ENCODE results near the gene SUGCT.

The SUGCT gene

DNA sequence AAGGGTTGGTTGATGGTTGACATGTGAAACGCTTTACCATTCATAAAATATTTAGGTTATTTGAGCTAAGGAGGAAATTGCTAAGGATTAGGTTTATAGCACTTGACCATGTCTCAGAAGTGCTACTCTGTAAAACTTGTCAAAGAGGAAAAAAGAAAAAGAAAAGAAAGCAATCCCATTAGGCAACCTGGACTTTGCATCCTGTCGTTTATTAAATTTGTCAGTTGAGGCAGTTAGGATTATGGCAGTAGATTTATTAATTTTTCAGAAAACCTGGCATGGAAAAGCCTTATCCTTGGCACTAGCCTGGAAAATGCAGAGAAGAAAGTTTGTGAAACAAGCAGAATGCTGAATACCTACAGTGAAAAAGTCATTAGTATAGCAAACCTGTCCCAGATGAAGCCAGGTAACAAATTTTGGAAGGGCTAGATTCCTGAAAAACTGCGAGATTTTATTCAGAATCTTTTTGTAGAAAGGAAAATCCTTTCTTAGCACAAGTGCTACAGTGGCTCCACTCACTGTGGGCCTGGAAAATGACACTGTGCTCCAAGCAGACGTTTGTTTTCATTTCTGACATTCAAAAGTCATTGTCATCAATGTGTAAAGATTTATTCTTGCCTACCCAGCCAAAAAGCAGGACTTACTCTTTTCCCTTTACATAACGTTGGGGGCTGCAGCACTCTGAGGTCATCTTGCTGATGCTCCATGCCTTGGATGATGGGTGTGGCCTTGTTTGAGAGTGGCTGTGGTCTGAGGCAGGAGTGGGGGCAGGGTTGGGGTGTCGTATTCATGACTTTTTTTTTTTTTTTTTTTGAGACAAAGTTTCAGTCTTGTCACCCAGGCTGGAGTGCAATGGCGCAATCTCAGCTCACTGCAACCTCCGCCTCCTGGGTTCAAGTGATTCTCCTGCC is 664.9 kb downstream of the SUGCT start:
- H3K4me3 ChIP-seq (ENCODE audit: low read length) = no peak overlapping the region
- DNase-seq (ENCODE audit: low read depth, low spot score) = no peak

DNA sequence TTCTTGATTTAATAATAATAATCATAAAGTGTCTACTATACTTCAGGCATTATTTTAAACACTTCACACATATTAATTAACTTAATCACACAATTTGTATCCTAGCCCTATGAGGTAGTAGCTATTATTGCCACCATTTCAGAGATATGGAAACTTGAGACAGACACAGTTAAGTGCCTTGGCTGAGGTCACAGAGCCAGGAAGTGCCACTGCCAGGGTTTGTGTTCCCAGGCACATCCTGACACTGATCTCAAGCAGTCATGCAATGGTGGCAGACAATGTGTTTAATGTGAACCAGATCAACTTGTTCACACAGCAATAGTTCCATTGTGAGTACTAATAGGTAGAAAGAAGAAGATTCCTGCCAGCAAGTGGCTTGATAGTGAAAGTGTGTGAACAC is 666.0 kb downstream of the SUGCT start:
- no peak for DNase-seq (ENCODE audit: low read depth, low spot score)
- H3K4me3 ChIP-seq (ENCODE audit: low read length) = no peak overlapping the region

- no peak for DNase-seq (ENCODE audit: low read depth, low spot score)
- no peak overlapping the region for H3K4me3 ChIP-seq (ENCODE audit: low read length)
These were observed 667.7 kb downstream of the SUGCT start for GRCh38 chr7:40802497-40802896.

DNA sequence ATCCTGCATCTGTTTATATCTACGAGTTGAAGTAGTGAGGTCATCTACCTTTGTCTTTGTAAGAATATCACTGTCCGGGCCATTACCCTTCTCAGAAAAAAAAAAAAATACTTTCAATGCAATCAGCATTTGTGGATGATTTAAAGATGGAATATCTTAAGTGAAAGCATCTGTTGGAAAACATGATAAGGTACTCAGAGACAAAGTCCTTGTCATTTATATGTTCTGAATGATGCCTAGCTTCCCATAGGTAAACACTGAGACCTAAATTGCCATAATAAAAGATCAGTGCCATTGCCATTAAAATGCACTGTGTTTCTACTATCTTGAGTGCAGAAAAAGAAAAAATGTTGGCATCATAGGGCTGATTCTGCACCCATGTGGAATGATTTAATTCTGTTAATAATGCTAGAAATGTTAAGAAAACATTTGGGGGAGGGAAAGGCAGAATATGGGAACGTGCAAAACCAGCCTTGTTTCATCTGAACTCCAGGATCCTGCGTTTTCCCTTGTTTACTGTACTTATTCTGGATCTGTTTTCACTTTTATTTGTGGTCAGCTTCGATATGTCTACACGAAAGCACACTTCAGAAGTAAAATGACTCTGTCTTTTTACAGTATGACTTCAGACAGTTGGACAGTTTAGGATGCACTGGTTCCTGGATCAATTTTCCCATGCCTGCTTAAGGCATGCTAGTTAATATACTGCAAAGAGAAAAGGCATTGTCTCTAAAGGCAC is 669.8 kb downstream of the SUGCT start:
- DNase-seq (ENCODE audit: low read depth, low spot score) = no peak
- no peak overlapping the region for H3K4me3 ChIP-seq (ENCODE audit: low read length)

DNA sequence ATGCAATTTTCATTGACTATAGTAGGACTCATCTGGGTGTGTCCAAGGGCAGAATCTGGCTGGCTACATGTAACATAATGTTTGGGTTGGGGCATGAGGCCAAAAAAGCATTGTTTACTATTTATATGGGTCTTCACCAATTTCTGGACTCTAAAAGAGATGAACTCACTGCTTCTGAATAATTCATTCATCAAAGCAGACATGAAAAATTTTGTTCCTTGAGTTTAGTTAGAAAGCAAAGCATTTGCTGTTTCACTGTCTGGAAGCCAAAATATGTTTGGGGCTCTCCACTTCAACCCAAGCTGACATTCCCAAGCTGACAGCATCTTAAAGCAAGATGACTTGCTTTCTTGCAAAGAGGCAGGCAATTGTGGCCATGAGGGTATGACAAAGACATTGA is 670.6 kb downstream of the SUGCT start:
- no peak for DNase-seq (ENCODE audit: low read depth, low spot score)
- H3K4me3 ChIP-seq (ENCODE audit: low read length) = no peak overlapping the region

GRCh38 chr7:40808378-40808942 is 673.7 kb downstream of the SUGCT start:
- H3K4me3 ChIP-seq (ENCODE audit: low read length) = no peak overlapping the region
- no peak for DNase-seq (ENCODE audit: low read depth, low spot score)

DNA sequence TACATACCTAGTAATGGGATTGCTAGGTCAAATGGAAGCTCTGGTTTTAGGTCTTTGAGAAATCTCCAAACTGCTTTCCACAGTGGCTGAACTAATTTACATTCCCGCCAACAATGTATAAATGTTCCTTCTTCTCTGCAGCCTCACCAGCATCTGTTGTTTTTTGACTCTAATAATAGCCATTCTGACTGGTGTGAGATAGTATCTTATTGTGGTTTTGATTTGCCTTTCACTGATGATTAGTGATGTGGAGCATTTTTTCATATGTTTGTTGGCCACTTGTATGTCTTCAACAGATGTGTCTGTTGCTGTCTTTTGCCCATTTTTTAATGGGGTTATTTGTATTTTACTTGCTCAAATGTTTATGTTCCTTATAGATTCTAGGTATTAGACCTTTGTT is 675.5 kb downstream of the SUGCT start:
- DNase-seq (ENCODE audit: low read depth, low spot score) = no peak
- no peak overlapping the region for H3K4me3 ChIP-seq (ENCODE audit: low read length)

DNA sequence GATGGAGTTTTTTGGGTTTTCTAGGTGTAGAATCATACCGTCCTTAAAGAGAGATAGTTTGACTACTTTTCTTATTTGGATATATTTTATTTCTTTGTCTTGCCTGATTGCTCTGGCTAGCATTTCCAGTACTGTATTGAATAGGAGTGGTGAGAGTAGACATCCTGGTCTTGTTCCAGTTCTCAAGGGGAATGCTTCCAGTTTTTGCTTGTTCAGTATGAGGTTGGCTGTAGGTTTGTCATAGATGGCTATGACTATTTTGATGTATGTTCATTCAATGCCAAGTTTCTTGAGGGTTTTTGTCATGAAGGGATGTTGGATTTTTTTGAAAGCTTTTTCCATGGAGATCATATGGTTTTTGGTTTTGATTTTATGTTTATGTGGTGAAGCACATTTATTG is 676.9 kb downstream of the SUGCT start:
- no peak overlapping the region for H3K4me3 ChIP-seq (ENCODE audit: low read length)
- no peak for DNase-seq (ENCODE audit: low read depth, low spot score)

DNA sequence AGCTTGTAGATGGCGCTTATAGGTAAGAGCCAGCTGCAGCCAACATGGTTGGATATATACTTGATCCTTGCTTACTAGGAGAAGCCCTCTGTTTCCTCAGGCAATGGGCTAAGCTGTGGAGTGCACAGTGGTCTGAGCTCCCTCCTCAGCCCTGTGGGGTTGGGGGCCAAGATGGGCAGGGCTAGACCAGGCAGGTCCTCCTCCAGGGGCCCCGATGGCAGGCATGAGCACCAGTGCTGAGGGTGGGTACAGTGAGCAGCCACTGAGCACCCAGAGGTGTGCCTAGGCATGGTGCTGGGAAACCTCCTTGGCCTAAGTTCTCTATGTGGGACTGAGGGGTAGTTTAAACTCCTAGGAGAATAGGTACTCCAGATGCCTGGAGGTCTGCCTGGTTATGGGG is 680.2 kb downstream of the SUGCT start:
- DNase-seq (ENCODE audit: low read depth, low spot score) = no peak
- H3K4me3 ChIP-seq (ENCODE audit: low read length) = no peak overlapping the region

DNA sequence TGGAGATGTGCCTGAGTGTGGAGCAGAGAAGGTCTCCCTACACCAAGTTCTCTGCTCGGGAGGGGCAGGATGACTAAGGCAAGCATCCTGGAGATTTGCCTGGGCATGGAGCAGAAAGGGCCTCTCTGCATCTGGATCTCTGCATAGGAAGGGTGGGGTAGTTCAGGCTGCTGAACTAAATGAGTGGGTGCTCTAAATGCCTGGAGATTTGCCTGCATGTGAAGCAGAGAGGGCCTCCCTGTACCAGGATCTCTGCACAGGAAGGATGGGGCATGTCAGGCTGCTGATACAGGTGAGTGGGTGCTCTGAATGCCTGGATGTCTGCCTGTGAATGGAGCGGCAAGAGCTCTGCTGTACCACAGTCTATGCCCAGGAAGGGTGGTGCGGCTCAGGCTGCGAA is 680.7 kb downstream of the SUGCT start:
- H3K4me3 ChIP-seq (ENCODE audit: low read length) = no peak overlapping the region
- DNase-seq (ENCODE audit: low read depth, low spot score) = no peak

DNA sequence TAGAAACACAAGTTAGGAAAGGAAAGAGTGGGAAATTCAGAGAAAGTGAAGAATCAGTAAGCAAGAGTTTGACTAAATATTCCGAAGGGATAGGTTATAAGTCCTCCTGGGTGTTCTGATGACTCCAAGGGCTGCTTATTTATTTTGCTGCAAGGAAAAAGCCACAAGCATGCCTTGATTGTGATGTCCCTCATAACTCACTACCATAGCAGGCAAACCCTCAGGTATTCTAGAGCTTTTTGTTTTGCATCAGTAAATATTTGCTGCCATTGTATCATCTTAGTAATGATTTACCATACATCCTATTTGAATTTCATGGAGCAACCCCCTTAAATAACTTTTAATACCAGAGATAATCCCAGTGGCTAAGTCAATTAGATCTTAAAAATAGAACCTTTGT is 688.1 kb downstream of the SUGCT start:
- H3K4me3 ChIP-seq (ENCODE audit: low read length) = no peak overlapping the region
- no peak for DNase-seq (ENCODE audit: low read depth, low spot score)

- no peak overlapping the region for H3K4me3 ChIP-seq (ENCODE audit: low read length)
- no peak for DNase-seq (ENCODE audit: low read depth, low spot score)
These were observed 689.7 kb downstream of the SUGCT start for GRCh38 chr7:40824461-40824860.

DNA sequence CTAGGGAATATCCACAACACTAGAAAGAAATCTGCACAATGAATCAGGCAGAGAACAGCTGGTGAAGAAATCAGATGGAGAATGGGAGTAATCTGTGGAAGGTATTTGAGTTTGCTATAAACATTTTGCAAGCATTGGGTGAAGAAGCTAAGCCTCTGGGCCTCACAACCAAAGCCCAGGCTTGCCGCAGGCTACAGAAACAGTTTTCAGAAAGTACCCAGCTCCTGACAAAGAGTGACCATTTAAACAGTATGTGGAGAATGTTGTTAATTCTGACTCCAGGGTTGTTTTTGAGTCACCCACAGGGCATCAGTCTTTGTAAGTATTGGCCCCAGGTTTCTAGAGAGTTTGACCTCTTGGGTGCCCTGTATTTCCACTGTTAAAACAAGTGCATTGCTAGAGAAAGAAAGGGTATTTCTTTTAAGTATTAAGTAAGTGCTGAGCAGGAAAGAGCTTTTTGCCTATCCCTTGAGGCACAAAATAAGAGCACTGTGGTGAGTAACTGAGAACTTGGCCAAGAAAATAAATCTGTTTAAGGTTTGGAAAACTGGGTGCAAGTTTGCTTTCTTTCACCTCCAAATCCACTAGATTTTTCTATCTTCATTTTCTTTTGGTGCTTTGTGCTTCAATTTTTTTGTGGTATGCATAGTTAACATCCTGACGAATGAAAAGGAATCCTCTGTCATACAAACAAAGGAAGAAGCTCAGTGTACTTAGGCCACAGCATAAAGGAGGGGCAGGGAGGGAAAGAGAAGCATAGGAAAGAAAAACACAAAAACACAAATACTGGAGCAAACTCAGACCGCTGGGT is 691.8 kb downstream of the SUGCT start:
- no peak overlapping the region for H3K4me3 ChIP-seq (ENCODE audit: low read length)
- DNase-seq (ENCODE audit: low read depth, low spot score) = no peak

DNA sequence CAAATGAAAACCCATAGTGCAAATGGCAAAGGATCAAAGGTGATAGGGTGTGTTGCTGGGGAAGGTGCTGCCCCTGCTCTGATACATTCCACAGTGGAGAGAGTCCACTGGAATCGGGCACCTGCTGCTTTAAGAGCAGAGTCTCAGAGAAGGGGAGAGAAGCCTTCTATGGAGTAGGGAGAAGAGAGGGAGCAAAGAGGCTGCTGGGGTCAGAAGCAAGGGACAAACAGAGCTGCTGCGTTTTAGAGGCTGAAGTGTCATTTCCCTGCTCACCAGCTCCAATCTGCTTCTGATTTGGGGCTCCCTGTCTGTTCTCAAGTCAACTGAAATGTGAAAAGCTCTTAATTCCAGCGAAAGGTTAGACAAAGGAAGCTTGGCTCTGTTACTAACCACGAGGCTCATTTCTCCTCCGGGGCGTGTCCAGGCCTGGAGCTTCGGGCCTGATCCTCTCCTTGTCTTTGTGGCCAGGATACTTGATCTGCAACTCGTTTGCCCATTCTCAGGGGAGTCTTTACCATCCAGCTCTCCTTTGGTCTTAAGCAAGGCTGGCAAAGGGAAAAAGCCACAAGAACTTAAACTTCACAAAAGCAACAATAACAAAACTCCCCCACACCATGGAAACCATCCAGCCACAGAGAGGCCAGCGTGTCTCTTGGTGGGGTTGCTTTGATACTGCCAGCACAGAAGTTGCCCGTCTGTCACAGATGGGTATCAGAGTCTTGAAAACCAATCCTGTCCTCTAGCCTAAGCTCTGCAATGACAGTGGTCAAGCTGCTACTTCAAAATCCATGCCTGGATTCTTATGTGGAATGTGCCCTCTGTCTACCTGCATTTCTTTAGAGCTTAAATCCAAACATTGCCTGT is 692.6 kb downstream of the SUGCT start:
- H3K4me3 ChIP-seq (ENCODE audit: low read length) = no peak overlapping the region
- no peak for DNase-seq (ENCODE audit: low read depth, low spot score)

GRCh38 chr7:40828686-40829600 is 694.1 kb downstream of the SUGCT start:
- H3K4me3 ChIP-seq (ENCODE audit: low read length) = no peak overlapping the region
- DNase-seq (ENCODE audit: low read depth, low spot score) = no peak

DNA sequence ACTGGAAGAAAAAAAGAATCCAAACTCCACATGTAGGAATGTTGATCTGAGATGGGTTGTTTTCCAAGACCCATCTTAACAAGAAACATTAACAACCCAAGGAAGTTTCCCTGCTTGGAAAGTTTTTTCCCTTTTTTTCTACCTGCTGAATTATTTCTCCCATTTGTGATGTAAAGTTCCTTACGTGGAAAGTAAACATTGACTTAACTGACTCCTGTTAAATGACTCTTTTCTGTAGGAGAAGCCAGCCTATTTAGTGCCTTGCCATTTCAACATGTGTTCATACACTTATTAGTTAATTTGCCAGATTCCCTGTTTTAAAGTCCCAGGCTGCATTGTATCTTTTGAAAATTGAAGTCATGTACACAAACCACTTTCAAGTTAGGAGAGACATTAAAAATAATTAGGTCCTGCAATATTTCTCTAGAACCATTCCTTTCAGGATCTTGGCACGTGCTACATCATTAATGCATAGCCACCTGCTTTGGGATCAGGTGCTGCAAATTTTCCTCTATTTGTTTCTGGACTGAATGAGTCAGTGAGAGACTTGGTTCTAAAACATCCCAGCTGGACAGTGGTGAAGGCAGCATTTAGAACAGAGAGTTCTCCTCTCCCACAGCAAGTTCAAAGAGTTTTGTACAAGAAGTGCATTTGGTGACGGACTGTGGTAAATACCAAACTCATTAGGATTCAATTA is 698.5 kb downstream of the SUGCT start:
- no peak for DNase-seq (ENCODE audit: low read depth, low spot score)
- no peak overlapping the region for H3K4me3 ChIP-seq (ENCODE audit: low read length)

DNA sequence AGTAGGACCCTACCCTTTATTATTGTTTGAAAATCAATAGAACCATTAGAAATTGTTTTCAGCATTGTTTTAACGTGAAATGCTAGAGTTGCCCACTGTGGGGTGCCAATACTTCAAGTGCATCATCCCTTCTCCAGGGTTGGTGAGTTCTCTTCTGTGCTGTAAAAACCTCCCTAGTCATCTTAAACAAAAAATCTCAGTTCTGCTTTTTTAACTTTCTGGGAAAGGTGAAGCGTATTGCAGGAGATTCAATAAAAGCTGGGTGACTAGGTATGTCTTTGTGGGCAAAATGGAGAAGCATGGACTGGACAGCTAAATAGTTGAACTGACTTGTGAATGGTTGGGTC is 699.1 kb downstream of the SUGCT start:
- DNase-seq (ENCODE audit: low read depth, low spot score) = no peak

More for the DNA sequence above, 699.1 kb downstream of the SUGCT start:
- H3K4me3 ChIP-seq (ENCODE audit: low read length) = no peak overlapping the region

Data from Jurkat, Clone E6-1 (cell line).